ENCODE measurements around the gene FAM53A. TPM values are rescaled to one million over a fixed set of nuclear protein-coding genes. Genes with fewer than 3 reads are reported as not detected.

Gene FAM53A
- polyA plus RNA-seq, 2 of the 4 experiments (the other 2 are of a cell fraction): 0.87 to 1.2 TPM

DNA sequence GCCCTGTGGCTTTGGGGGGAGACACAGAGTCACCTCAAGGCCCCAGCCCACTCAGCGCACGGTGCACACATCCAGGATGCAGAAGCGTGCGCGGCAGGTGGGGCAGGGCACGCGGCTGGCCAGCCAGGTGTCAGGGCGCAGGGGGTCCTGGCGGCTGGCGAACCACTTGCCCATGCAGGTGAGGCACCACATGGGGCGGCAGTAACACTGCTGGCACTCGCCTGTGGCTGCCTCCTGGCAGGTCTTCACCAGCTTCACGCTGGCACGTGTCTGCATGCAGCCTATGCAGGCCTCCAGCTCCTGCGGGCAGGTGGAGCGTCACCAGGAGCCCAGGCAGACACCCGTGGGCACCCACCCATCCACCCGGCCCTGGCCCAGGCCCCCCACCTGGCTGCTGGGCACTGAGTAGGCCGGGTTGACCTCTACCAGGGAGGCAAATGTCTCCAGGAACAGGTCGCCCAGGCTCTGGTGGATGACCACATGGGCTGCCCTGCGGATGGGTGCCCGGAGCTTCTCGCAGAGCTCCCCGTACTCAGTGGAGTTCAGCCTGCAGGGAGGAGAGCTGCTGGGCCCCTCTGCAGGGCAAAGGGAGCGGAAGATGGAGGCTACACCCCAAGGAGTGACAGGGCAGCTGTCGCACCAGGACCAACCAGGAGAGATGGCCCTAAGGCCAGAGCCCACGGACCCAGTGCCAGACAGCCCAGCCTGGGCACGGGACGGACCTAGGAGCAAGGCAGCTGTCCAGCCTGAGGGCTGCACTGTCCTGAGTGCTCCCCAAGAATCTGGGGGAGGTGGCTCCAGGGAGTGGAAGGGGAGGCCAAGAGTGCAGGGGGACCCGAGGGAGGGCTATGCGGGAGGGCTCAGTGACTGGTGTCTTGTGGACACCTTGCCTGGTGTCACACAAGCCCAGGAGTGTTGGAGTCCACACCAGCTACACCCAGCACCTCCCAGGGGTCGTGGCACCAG, 33.3 kb upstream of the FAM53A start:
- DNase-seq (ENCODE audit: low read depth in 1 of 2, low spot score in 1 of 2) (no peak), ATAC-seq (no peak), FAIRE-seq (no peak)
- H3K27ac ChIP-seq: no peak overlapping the region
- 96% methylated on average over 7 of the region's 32 CpGs for WGBS (ENCODE audit: missing lambda C conversion rate)
- H3K4me2 ChIP-seq: no peak overlapping the region
- POLR2A ChIA-PET: no interaction called here
- CTCF ChIA-PET: interaction anchor here (1.9 to 2.1 kb wide), 3 partner anchors 8 to 24 kb away, joined by 6 to 9 read pairs (median 7); no protein-coding TSS in a partner anchor
- no peaks in the 10 kb centered on the region for H3K9me3 ChIP-seq
- no peak for TF ChIP-seq TP53 (CRISPR knock-in tag; IDR thresholded peaks at IDR 0.05)
- TF ChIP-seq RFX5 (IDR thresholded peaks at IDR 0.05): no peak
- TF ChIP-seq, protein P1, sequence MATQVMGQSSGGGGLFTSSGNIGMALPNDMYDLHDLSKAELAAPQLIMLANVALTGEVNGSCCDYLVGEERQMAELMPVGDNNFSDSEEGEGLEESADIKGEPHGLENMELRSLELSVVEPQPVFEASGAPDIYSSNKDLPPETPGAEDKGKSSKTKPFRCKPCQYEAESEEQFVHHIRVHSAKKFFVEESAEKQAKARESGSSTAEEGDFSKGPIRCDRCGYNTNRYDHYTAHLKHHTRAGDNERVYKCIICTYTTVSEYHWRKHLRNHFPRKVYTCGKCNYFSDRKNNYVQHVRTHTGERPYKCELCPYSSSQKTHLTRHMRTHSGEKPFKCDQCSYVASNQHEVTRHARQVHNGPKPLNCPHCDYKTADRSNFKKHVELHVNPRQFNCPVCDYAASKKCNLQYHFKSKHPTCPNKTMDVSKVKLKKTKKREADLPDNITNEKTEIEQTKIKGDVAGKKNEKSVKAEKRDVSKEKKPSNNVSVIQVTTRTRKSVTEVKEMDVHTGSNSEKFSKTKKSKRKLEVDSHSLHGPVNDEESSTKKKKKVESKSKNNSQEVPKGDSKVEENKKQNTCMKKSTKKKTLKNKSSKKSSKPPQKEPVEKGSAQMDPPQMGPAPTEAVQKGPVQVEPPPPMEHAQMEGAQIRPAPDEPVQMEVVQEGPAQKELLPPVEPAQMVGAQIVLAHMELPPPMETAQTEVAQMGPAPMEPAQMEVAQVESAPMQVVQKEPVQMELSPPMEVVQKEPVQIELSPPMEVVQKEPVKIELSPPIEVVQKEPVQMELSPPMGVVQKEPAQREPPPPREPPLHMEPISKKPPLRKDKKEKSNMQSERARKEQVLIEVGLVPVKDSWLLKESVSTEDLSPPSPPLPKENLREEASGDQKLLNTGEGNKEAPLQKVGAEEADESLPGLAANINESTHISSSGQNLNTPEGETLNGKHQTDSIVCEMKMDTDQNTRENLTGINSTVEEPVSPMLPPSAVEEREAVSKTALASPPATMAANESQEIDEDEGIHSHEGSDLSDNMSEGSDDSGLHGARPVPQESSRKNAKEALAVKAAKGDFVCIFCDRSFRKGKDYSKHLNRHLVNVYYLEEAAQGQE (IDR thresholded peaks at IDR 0.05): no peak
- no peak for TF ChIP-seq MAZ (IDR thresholded peaks at IDR 0.05; ENCODE audit: borderline replicate concordance, low read depth, low read length)
- TF ChIP-seq CHD2 (IDR thresholded peaks at IDR 0.05; ENCODE audit: low read length, partially characterized antibody): no peak
- TF ChIP-seq, protein P2, sequence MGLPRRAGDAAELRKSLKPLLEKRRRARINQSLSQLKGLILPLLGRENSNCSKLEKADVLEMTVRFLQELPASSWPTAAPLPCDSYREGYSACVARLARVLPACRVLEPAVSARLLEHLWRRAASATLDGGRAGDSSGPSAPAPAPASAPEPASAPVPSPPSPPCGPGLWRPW (IDR thresholded peaks at IDR 0.05): no peak
- TF ChIP-seq BHLHE40 (IDR thresholded peaks at IDR 0.05; ENCODE audit: low read depth, low read length): no peak
- TF ChIP-seq, protein P3, sequence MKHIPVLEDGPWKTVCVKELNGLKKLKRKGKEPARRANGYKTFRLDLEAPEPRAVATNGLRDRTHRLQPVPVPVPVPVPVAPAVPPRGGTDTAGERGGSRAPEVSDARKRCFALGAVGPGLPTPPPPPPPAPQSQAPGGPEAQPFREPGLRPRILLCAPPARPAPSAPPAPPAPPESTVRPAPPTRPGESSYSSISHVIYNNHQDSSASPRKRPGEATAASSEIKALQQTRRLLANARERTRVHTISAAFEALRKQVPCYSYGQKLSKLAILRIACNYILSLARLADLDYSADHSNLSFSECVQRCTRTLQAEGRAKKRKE (CRISPR knock-in tag; IDR thresholded peaks at IDR 0.05; ENCODE audit: low read depth): no peak
- TF ChIP-seq SMC3 (IDR thresholded peaks at IDR 0.05): no peak
- peaks cover 22% of the 10 kb centered on the region for H3K4me1 ChIP-seq
- no peak overlapping the region for H3K4me3 ChIP-seq

DNA sequence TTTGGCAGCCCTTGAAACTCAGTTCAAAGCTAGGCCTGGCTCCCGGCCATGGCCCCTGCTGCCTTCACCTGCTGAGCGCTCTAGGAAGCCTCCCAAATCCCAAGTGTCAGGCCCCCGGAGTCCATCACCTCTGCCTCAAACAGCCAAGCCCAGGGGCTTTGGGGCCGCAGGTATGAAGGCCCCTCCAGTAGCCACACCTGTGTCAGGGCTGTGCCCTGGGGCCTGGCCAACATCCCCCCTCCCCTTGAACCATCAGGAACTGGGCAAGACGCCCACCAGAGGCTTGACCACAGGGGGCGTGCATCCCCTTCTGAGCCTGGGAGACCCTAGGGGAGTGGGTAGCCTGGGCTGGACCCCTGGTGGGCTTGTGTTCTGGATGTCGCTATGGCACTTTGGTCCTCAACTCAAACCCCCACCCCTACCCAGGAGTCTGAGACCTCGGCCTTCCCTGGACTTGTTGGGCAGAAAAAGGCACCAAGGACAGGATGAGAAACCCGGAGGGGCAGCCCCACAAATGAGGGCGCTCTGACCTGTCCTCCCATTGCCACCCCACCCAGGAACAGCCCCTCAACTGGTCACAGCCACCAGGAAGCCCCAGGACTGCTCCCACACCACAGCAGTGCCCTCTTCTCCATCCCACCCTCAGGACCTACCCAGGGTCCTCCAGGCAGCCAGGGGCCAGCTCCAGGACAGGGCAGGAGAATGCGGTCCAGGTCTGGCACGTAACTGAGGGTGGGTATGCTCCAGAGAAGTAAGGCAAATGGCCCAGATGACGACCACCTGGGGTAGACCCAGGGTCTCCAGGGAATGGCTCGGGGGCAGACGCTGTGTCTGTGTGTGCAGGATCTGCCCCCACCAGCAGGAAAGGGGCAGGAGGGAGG, 32.2 kb upstream of the FAM53A start:
- no peak for DNase-seq (ENCODE audit: low read depth in 1 of 2, low spot score in 1 of 2)

More for the DNA sequence above, 32.2 kb upstream of the FAM53A start:
- FAIRE-seq: no peak
- H3K9me3 ChIP-seq: no peaks in the 10 kb centered on the region
- no peak overlapping the region for H3K4me3 ChIP-seq
- ChIA-PET POLR2A (no interaction called here), CTCF (interaction anchor here (2.1 kb wide), 1 partner anchor 9 kb away, joined by 6 read pairs; no protein-coding TSS in a partner anchor)
- 91% methylated on average over 11 of the region's 15 CpGs for WGBS (ENCODE audit: missing lambda C conversion rate)
- peaks cover 21% of the 10 kb centered on the region for H3K4me1 ChIP-seq
- no peak overlapping the region for H3K27ac ChIP-seq
- ATAC-seq: no peak
- TF ChIP-seq HDAC2 (IDR thresholded peaks at IDR 0.05) (no peak), NPAS2 (CRISPR knock-in tag; IDR thresholded peaks at IDR 0.05; ENCODE audit: borderline replicate concordance) (no peak), EP300 (IDR thresholded peaks at IDR 0.05) (no peak), MYC (IDR thresholded peaks at IDR 0.05; ENCODE audit: borderline replicate concordance, low read length) (no peak), TFCP2L1 (CRISPR knock-in tag; IDR thresholded peaks at IDR 0.05) (no peak), FOSB (CRISPR knock-in tag; IDR thresholded peaks at IDR 0.05) (no peak), PHF8 (IDR thresholded peaks at IDR 0.05; ENCODE audit: borderline replicate concordance, low read depth) (no peak), MAZ (IDR thresholded peaks at IDR 0.05; ENCODE audit: borderline replicate concordance, low read depth, low read length) (no peak), RNF2 (IDR thresholded peaks at IDR 0.05; ENCODE audit: borderline replicate concordance, low read depth) (no peak), FOSL2 (IDR thresholded peaks at IDR 0.05) (no peak), FOSL2 (CRISPR knock-in tag; IDR thresholded peaks at IDR 0.05) (no peak), HOXB13 (CRISPR knock-in tag; IDR thresholded peaks at IDR 0.05; ENCODE audit: low read depth) (no peak), TP53 (CRISPR knock-in tag; IDR thresholded peaks at IDR 0.05) (no peak)
- TF ChIP-seq, protein P4, sequence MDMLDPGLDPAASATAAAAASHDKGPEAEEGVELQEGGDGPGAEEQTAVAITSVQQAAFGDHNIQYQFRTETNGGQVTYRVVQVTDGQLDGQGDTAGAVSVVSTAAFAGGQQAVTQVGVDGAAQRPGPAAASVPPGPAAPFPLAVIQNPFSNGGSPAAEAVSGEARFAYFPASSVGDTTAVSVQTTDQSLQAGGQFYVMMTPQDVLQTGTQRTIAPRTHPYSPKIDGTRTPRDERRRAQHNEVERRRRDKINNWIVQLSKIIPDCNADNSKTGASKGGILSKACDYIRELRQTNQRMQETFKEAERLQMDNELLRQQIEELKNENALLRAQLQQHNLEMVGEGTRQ (IDR thresholded peaks at IDR 0.05): no peak
- no peak overlapping the region for H3K4me2 ChIP-seq

All from A549 (cell line).